DND-41 (cell line): ENCODE results near the gene KIF13A.

Source experiments
- ATAC-seq: fragments of 200-7000 bp; cut with Tn5 transposase; 3 replicates; pipeline ENCODE4 v1.9.1; 2021; ENCODE audit warnings: low read depth; ENCODE audit not compliant: insufficient read depth
- DNase-seq: peaks from one replicate; pipeline ENCODE4 v3.0.0-alpha.2; 2020
- H2AFZ ChIP-seq: 2 replicates; pipeline ENCODE4 v1.6.0; 2012; ENCODE audit warnings: low read depth, low read length
- H3K27ac ChIP-seq: 2 replicates; pipeline ENCODE4 v1.5.1; 2012; ENCODE audit warnings: low read length, inconsistent platforms
- H3K27me3 ChIP-seq: fragments of 200-600 bp; sonication (generic); 2 replicates; pipeline ENCODE4 v1.6.0; 2012; ENCODE audit warnings: low read length, mild to moderate bottlenecking, inconsistent platforms; ENCODE audit not compliant: insufficient read depth, poor library complexity
- H3K36me3 ChIP-seq: 2 replicates; pipeline ENCODE4 v1.5.1; 2012; ENCODE audit warnings: low read length, inconsistent platforms; ENCODE audit not compliant: insufficient read depth
- H3K4me1 ChIP-seq: 2 replicates; pipeline ENCODE4 v1.5.1; 2012; ENCODE audit warnings: mild to moderate bottlenecking, low read length; ENCODE audit not compliant: insufficient read depth
- H3K4me2 ChIP-seq: 2 replicates; pipeline ENCODE4 v1.6.0; 2012; ENCODE audit warnings: mild to moderate bottlenecking, moderate library complexity, low read length, inconsistent platforms; ENCODE audit not compliant: insufficient read depth
- H3K4me3 ChIP-seq, 2 experiments: fragments of 200-600 bp in 1 of 2; shearing (Covaris generic) in 1 of 2; 2 replicates each; pipeline ENCODE4 v1.5.1; 2012 to 2016; ENCODE audit warnings: inconsistent platforms in 2 of 2, low read length in 2 of 2, mild to moderate bottlenecking in 2 of 2, low read depth in 1 of 2, moderate library complexity in 1 of 2
- H3K79me2 ChIP-seq: 2 replicates; pipeline ENCODE4 v1.6.0; 2012; ENCODE audit warnings: low read length, inconsistent platforms; ENCODE audit not compliant: insufficient read depth
- H3K9ac ChIP-seq: 2 replicates; pipeline ENCODE4 v1.6.0; 2012; ENCODE audit warnings: low read depth, mild to moderate bottlenecking, inconsistent platforms, low read length, moderate library complexity
- H3K9me3 ChIP-seq: 2 replicates; pipeline ENCODE4 v1.5.1; 2012; ENCODE audit warnings: low read length, moderate library complexity, mild to moderate bottlenecking, inconsistent platforms; ENCODE audit not compliant: insufficient read depth, severe bottlenecking
- H4K20me1 ChIP-seq: 2 replicates; pipeline ENCODE4 v1.6.0; 2012; ENCODE audit warnings: low read length; ENCODE audit not compliant: insufficient read depth
- CTCF ChIP-seq: IDR thresholded peaks from 2 replicates; pipeline ENCODE4 v1.5.1; 2012; ENCODE audit warnings: borderline replicate concordance, low read length, moderate library complexity, mild to moderate bottlenecking; ENCODE audit not compliant: poor library complexity, severe bottlenecking; ENCODE audit errors: extremely low read depth
- EZH2 ChIP-seq: IDR thresholded peaks from 3 replicates; pipeline ENCODE4 v1.6.1; 2012; ENCODE audit warnings: borderline replicate concordance, low read depth, mild to moderate bottlenecking, moderate library complexity, low read length, inconsistent platforms; ENCODE audit not compliant: severe bottlenecking

The KIF13A gene

GRCh38 chr6:17945575-17945974 is 41.9 kb downstream of the KIF13A start:
- H3K79me2 ChIP-seq = no peaks in the 10 kb centered on the region

DNA sequence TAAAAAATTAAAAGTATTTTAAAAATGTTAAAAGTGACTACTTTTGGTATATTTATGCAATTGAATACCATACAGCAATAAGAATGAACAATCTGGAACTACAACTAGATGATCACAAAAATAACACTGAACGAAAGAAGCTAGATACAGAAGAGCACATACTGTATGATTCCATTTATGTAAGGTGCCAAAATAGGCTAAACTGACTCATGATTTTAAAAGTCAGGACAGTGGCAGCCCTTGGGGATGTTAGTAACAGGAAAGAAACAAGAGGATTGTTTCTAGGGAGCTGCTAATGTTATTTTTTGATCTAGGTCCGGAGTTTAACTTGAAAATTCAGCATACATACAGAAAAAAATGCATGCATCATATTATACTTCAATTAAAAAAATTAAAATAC is 42.3 kb downstream of the KIF13A start:
- Histone ChIP-seq H3K9me3 (no peaks in the 10 kb centered on the region), H3K4me2 (no peak overlapping the region), H3K4me1 (no peaks in the 10 kb centered on the region), H3K79me2 (no peaks in the 10 kb centered on the region), H3K36me3 (no peaks in the 10 kb centered on the region), H2AFZ (no peak overlapping the region), H3K27ac (no peak overlapping the region), H4K20me1 (no peaks in the 10 kb centered on the region), H3K9ac (no peak overlapping the region), H3K27me3 (no peaks in the 10 kb centered on the region), H3K4me3 (no peak overlapping the region)
- TF ChIP-seq EZH2 (no peak), CTCF (no peak)
- no peak for ATAC-seq
- no peak for DNase-seq

More at GRCh38 chr6:17945575-17945974, 41.9 kb downstream of the KIF13A start:
- H3K4me2 ChIP-seq = no peak overlapping the region
- no peak for DNase-seq
- H3K27me3 ChIP-seq = no peaks in the 10 kb centered on the region
- ATAC-seq = no peak
- no peak overlapping the region for H3K27ac ChIP-seq
- no peaks in the 10 kb centered on the region for H3K9me3 ChIP-seq
- no peak overlapping the region for H3K9ac ChIP-seq
- H4K20me1 ChIP-seq = no peaks in the 10 kb centered on the region
- no peak for TF ChIP-seq EZH2
- TF ChIP-seq CTCF = no peak
- no peak overlapping the region for H3K4me3 ChIP-seq
- no peak overlapping the region for H2AFZ ChIP-seq
- H3K4me1 ChIP-seq = no peaks in the 10 kb centered on the region
- H3K36me3 ChIP-seq = no peaks in the 10 kb centered on the region

DNA sequence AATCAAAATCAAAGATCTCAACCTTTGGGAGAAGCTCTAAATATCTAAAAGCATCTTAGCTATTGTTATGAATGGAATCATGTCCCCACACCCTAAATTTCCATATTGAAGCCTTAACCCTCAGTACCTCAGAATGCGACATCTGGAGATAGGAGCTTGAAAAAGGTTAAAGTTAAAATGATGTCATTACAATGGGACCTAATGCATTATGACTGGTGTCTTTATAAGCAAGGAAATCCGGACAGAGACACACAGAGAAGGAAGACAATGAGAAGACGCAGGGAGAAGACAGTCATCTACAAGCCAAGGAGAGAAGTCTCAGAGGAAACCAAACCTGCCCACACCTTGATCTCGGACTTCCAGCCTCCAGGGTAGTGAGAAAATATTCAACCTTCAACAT is 46.1 kb downstream of the KIF13A start:
- no peaks in the 10 kb centered on the region for H3K9me3 ChIP-seq
- TF ChIP-seq CTCF (no peak), EZH2 (no peak)
- H3K79me2 ChIP-seq = no peaks in the 10 kb centered on the region
- no peak overlapping the region for H3K9ac ChIP-seq
- no peak for ATAC-seq
- H3K4me2 ChIP-seq = no peak overlapping the region
- H3K4me1 ChIP-seq = no peaks in the 10 kb centered on the region
- no peak for DNase-seq
- H3K27me3 ChIP-seq = no peaks in the 10 kb centered on the region
- no peak overlapping the region for H3K4me3 ChIP-seq
- no peaks in the 10 kb centered on the region for H3K36me3 ChIP-seq
- no peaks in the 10 kb centered on the region for H4K20me1 ChIP-seq
- no peak overlapping the region for H2AFZ ChIP-seq
- no peak overlapping the region for H3K27ac ChIP-seq
